CD14-positive monocyte (primary cell): ENCODE results near the gene IFITM2. TPM values are rescaled to one million over a fixed set of nuclear protein-coding genes. Genes with fewer than 3 reads are reported as not detected.
"Not testable (repeated sequence)": the region's sequence is repeated elsewhere in the genome, so short reads cannot be mapped to it uniquely, and the experiment has no call there.

Experiments used
- DNase-seq, 3 donors: peaks; one replicate each; pipeline ENCODE4 v3.0.0-alpha.2; 2011 to 2022
- H2AFZ ChIP-seq: 2 replicates; pipeline ENCODE4 v1.6.0; 2012; ENCODE audit warnings: mild to moderate bottlenecking, low read depth, low read length, inconsistent platforms; ENCODE audit not compliant: insufficient read depth, poor library complexity, severe bottlenecking
- H3K27ac ChIP-seq, 2 donors: 1 replicate in 1 of 2; 2 replicates in 1 of 2; pipeline ENCODE4 v1.5.1; 2012 to 2013; ENCODE audit warnings: low read length in 2 of 2, control low read depth in 1 of 2, inconsistent platforms in 1 of 2, low read depth in 1 of 2, mild to moderate bottlenecking in 1 of 2
- H3K27me3 ChIP-seq, 2 donors: one replicate each; pipeline versions ENCODE4 v1.6.0 to v1.6.1; 2011 to 2013; ENCODE audit warnings: low read length in 2 of 2; ENCODE audit not compliant: control insufficient read depth in 2 of 2, insufficient read depth in 2 of 2
- H3K36me3 ChIP-seq, 2 donors: replicated peaks in 1 of 2; 1 replicate in 1 of 2; 2 replicates in 1 of 2; pipeline versions ENCODE4 v1.5.1 to v1.6.1; 2012 to 2013; ENCODE audit warnings: low read length in 2 of 2, control low read depth in 1 of 2, inconsistent platforms in 1 of 2, mild to moderate bottlenecking in 1 of 2; ENCODE audit not compliant: insufficient read depth in 2 of 2, control insufficient read depth in 1 of 2
- H3K4me1 ChIP-seq, 2 donors: 1 replicate in 1 of 2; 2 replicates in 1 of 2; pipeline versions ENCODE4 v1.5.1 to v1.6.1; 2012 to 2013; ENCODE audit warnings: low read length in 2 of 2, control low read depth in 1 of 2, inconsistent platforms in 1 of 2, mild to moderate bottlenecking in 1 of 2, moderate library complexity in 1 of 2; ENCODE audit not compliant: insufficient read depth in 2 of 2, control insufficient read depth in 1 of 2
- H3K4me2 ChIP-seq: replicated peaks from 2 replicates; pipeline ENCODE3; 2012; ENCODE audit warnings: low read length, moderate library complexity, mild to moderate bottlenecking; ENCODE audit not compliant: poor library complexity, severe bottlenecking; ENCODE audit errors: extremely low read depth
- H3K4me3 ChIP-seq, 3 experiments: fragments of 200-600 bp in 1 of 3; sonication (generic) in 1 of 3; replicated peaks in 1 of 3; 1 replicate in 2 of 3; 2 replicates in 1 of 3; pipeline ENCODE4 v1.5.1; 2011 to 2013; ENCODE audit warnings: low read length in 3 of 3, mild to moderate bottlenecking in 3 of 3, control low read depth in 2 of 3, low read depth in 2 of 3, inconsistent platforms in 1 of 3, moderate library complexity in 1 of 3
- H3K79me2 ChIP-seq: 2 replicates; pipeline ENCODE4 v1.6.0; 2012; ENCODE audit warnings: mild to moderate bottlenecking, control low read depth, inconsistent platforms, low read length, moderate library complexity; ENCODE audit not compliant: insufficient read depth
- H3K9ac ChIP-seq: 2 replicates; pipeline ENCODE4 v1.6.0; 2017; ENCODE audit warnings: low read length, mild to moderate bottlenecking; ENCODE audit not compliant: insufficient read depth, poor library complexity, severe bottlenecking
- H3K9me3 ChIP-seq, 2 donors: replicated peaks in 1 of 2; 1 replicate in 1 of 2; 2 replicates in 1 of 2; pipeline versions ENCODE4 v1.5.1 to v1.6.1; 2012 to 2013; ENCODE audit warnings: low read length in 2 of 2, control low read depth in 1 of 2; ENCODE audit not compliant: control insufficient read depth in 1 of 2, insufficient read depth in 1 of 2
- H4K20me1 ChIP-seq: 2 replicates; pipeline ENCODE4 v1.6.0; 2012; ENCODE audit warnings: mild to moderate bottlenecking, low read length, control low read depth, moderate library complexity; ENCODE audit not compliant: insufficient read depth
- H3K27ac Mint-ChIP-seq, 7 donors: one replicate each; pipeline ENCODE4 v1.8.0; 2020; ENCODE audit warnings: mild to moderate bottlenecking in 7 of 7, mixed read lengths in 7 of 7, moderate library complexity in 6 of 7, inconsistent platforms in 2 of 7
- H3K27me3 Mint-ChIP-seq, 3 donors: one replicate each; pipeline ENCODE4 v1.8.0; 2021 to 2022; ENCODE audit warnings: low read depth in 3 of 3, mild to moderate bottlenecking in 3 of 3, mixed read lengths in 3 of 3, moderate library complexity in 3 of 3, inconsistent platforms in 1 of 3
- H3K36me3 Mint-ChIP-seq, 2 donors: one replicate each; pipeline ENCODE4 v1.8.0; 2020; ENCODE audit warnings: mixed read lengths in 2 of 2, inconsistent platforms in 1 of 2, mild to moderate bottlenecking in 1 of 2
- H3K4me1 Mint-ChIP-seq: one replicate; pipeline ENCODE4 v1.8.0; 2020; ENCODE audit warnings: mild to moderate bottlenecking, mixed read lengths
- H3K4me3 Mint-ChIP-seq, 2 donors: one replicate each; pipeline ENCODE4 v1.8.0; 2020; ENCODE audit warnings: mild to moderate bottlenecking in 2 of 2, mixed read lengths in 2 of 2, moderate library complexity in 1 of 2
- H3K9me3 Mint-ChIP-seq, 7 donors: one replicate each; pipeline ENCODE4 v1.8.0; 2020 to 2022; ENCODE audit warnings: mixed read lengths in 7 of 7, mild to moderate bottlenecking in 6 of 7, moderate library complexity in 6 of 7, inconsistent platforms in 2 of 7
- CTCF ChIP-seq: fragments of 200-600 bp; IDR thresholded peaks from one replicate; pipeline ENCODE4 v1.8.0; 2022; ENCODE audit warnings: antibody characterized with exemption, mild to moderate bottlenecking
- WGBS: methylation state at CpG from one replicate; pipeline ENCODE4 v1.1.5; 2013; ENCODE audit warnings: missing lambda C conversion rate; ENCODE audit not compliant: insufficient coverage; 5-methylcytosine and 5-hydroxymethylcytosine counted together
- intact Hi-C, 2 donors: fragments of 100-400 bp; cut with micrococcal nuclease; formaldehyde crosslinking; loops; one replicate each; pipeline versions ENCODE4 v1.15.0 to v1.15.1; 2023
- polyA plus RNA-seq, 3 donors: library from polyadenylated mRNA; depleted of rRNA in 1 of 3; unstranded in 2 of 3; stranded (reverse) in 1 of 3; fragments of 300-500 nt in 2 of 3; fragments of >200 nt in 1 of 3; fragmentation: Illumina TruSeq in 2 of 3; gene quantifications; 1 replicate in 2 of 3; 2 replicates in 1 of 3; pipeline ENCODE4 v1.2.3, GENCODE V29; 2012 to 2021

The IFITM2 gene
- polyA plus RNA-seq, 3 donors: 625 to 1,147 (median 705) TPM

- Histone ChIP-seq H4K20me1 (no peaks in the 10 kb centered on the region), H3K36me3 (no peaks in the 10 kb centered on the region), H3K9ac (no peak overlapping the region), H2AFZ (no peak overlapping the region), H3K27ac (no peak overlapping the region), H3K4me3 (no peak overlapping the region), H3K4me2 (no peak overlapping the region), H3K9me3 (no peaks in the 10 kb centered on the region), H3K27me3 (peaks cover 0 to 9% of the 10 kb centered on the region in 2 donors), H3K4me1 (peaks cover 11 to 20% of the 10 kb centered on the region in 2 donors), H3K79me2 (no peaks in the 10 kb centered on the region)
- Mint-ChIP-seq H3K9me3 (peaks cover 0 to 2% (median 0%) of the 10 kb centered on the region in 7 donors), H3K4me3 (no peak overlapping the region), H3K4me1 (peaks cover 16% of the 10 kb centered on the region), H3K36me3 (no peaks in the 10 kb centered on the region), H3K27me3 (peaks cover 13 to 32% (median 20%) of the 10 kb centered on the region in 3 donors), H3K27ac (no peak overlapping the region)
- DNase-seq: no peak
- 100% methylated on average over 2 of the region's 3 CpGs for WGBS
- intact Hi-C loops: no loop called here
- no peak for TF ChIP-seq CTCF
Observed at GRCh38 chr11:346529-346928, 38.9 kb downstream of the IFITM2 start.

GRCh38 chr11:349270-349954 lies 41.8 kb downstream of the IFITM2 start:
- peaks cover 16 to 53% (median 28%) of the 10 kb centered on the region in 3 donors for H3K27me3 Mint-ChIP-seq
- WGBS: 93% methylated on average over 7 of the region's 8 CpGs
- H3K36me3 Mint-ChIP-seq, H4K20me1 ChIP-seq, H3K27ac ChIP-seq, H3K4me2 ChIP-seq, H3K9me3 ChIP-seq, intact Hi-C loops, H3K9ac ChIP-seq, H3K4me3 Mint-ChIP-seq, H3K36me3 ChIP-seq, H3K4me3 ChIP-seq, DNase-seq, H3K9me3 Mint-ChIP-seq, H2AFZ ChIP-seq, H3K79me2 ChIP-seq: not testable (repeated sequence)
- H3K27me3 ChIP-seq: peaks cover 0 to 13% of the 10 kb centered on the region in 2 donors
- peaks cover 21% of the 10 kb centered on the region for H3K4me1 Mint-ChIP-seq
- peak overlapping the region in 1 of 7 donors; percentile 83 for H3K27ac Mint-ChIP-seq
- H3K4me1 ChIP-seq: peaks cover 11 to 20% of the 10 kb centered on the region in 2 donors

DNA sequence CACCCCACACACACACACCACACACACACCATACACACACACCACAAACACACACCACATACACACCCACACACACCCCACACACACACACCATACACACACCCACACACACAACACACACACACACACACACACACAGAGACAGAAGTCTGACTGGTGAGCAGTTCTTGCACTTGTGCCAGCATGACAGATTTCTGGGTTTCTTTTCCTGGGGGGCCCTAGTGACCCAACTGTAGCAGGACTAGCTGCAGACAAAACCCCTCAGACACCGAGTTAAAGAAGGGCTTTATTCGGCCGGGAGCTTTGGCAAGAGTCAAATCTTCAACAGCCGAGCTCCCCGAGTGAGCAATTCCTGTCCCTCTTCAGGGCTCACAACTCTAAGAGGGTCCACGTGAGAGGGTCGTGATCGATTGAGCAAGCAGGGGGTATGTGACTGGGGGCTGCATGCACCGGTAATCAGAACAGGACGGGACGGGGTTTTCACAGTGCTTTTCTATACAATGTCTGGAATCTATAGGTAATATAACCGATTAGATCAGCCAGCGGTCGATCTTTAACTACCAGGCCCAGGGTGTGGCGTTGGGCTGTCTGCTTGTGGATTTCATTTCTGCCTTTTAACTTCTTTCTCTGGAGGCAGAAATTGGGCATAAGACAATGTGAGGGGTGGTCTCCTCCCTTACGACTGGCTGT lies 42.6 kb downstream of the IFITM2 start:
- H4K20me1 ChIP-seq, H3K9ac ChIP-seq, H3K27ac ChIP-seq, H3K79me2 ChIP-seq, H3K36me3 ChIP-seq, H3K36me3 Mint-ChIP-seq, H3K9me3 ChIP-seq, H3K4me3 ChIP-seq, DNase-seq, H3K9me3 Mint-ChIP-seq: not testable (repeated sequence)
- Histone ChIP-seq H3K4me2 (peak overlapping the region; percentile 49), H3K27me3 (peaks cover 0 to 15% of the 10 kb centered on the region in 2 donors), H2AFZ (peak overlapping the region; percentile 21), H3K4me1 (peaks cover 11 to 22% of the 10 kb centered on the region in 2 donors)
- WGBS: 92% methylated on average over 7 of the region's 16 CpGs
- Mint-ChIP-seq H3K27ac (peak overlapping the region in 2 of 7 donors; percentile 43 to 72), H3K4me3 (peak overlapping the region in 1 of 2 donors; percentile 78), H3K4me1 (peaks cover 24% of the 10 kb centered on the region), H3K27me3 (peaks cover 19 to 57% (median 32%) of the 10 kb centered on the region in 3 donors)
- intact Hi-C loops: loop anchor here in 1 of 2 donors (5.0 to 10.0 kb wide), 2 partner anchors 45 to 98 kb away; partner anchors contain the start of gene IFITM2
